Adipocyte (in vitro differentiated cells): ENCODE measurements around the gene EHMT2.
"Not testable (repeated sequence)": the region's sequence is repeated elsewhere in the genome, so short reads cannot be mapped to it uniquely, and the experiment has no call there.

ENCODE experiments used
- DNase-seq: peaks from one replicate; pipeline ENCODE4 v3.0.0-alpha.2; 2015; ENCODE audit warnings: low read depth
- H3K27me3 ChIP-seq: replicated peaks from 2 replicates; pipeline ENCODE4 v1.7.0; 2013; ENCODE audit warnings: mild to moderate bottlenecking, low read length, moderate library complexity; ENCODE audit not compliant: control insufficient read depth, insufficient read depth
- H3K36me3 ChIP-seq: 2 replicates; pipeline ENCODE4 v1.7.0; 2013; ENCODE audit warnings: low read length, mild to moderate bottlenecking, moderate library complexity; ENCODE audit not compliant: control insufficient read depth, insufficient read depth, severe bottlenecking
- H3K4me1 ChIP-seq: 2 replicates; pipeline ENCODE4 v1.7.0; 2013; ENCODE audit warnings: mild to moderate bottlenecking, low read length, moderate library complexity; ENCODE audit not compliant: control insufficient read depth, insufficient read depth
- H3K4me3 ChIP-seq: 2 replicates; pipeline ENCODE4 v1.7.0; 2013; ENCODE audit warnings: mild to moderate bottlenecking, low read length, moderate library complexity
- H3K9ac ChIP-seq: 2 replicates; pipeline ENCODE4 v1.7.0; 2013; ENCODE audit warnings: mild to moderate bottlenecking, low read length, moderate library complexity
- H3K9me3 ChIP-seq: 2 replicates; pipeline ENCODE4 v1.7.0; 2013; ENCODE audit warnings: mild to moderate bottlenecking, low read length, moderate library complexity; ENCODE audit not compliant: control insufficient read depth

Gene EHMT2

GRCh38 chr6:31911826-31912585 is 14.5 kb upstream of the EHMT2 start:
- H3K4me3 ChIP-seq: no peak overlapping the region
- no peaks in the 10 kb centered on the region for H3K9me3 ChIP-seq
- no peak for DNase-seq
- no peaks in the 10 kb centered on the region for H3K36me3 ChIP-seq
- H3K4me1 ChIP-seq: peaks cover 29% of the 10 kb centered on the region
- no peak overlapping the region for H3K9ac ChIP-seq
- no peaks in the 10 kb centered on the region for H3K27me3 ChIP-seq

- H3K9ac ChIP-seq, H3K9me3 ChIP-seq, H3K36me3 ChIP-seq, DNase-seq, H3K27me3 ChIP-seq, H3K4me3 ChIP-seq: not testable (repeated sequence)
- peaks cover 31% of the 10 kb centered on the region for H3K4me1 ChIP-seq
These were observed 11.8 kb upstream of the EHMT2 start for GRCh38 chr6:31909298-31909697.

GRCh38 chr6:31908791-31909190 is 11.3 kb upstream of the EHMT2 start:
- H3K9me3 ChIP-seq: no peaks in the 10 kb centered on the region
- H3K27me3 ChIP-seq: no peaks in the 10 kb centered on the region
- H3K9ac ChIP-seq: no peak overlapping the region
- H3K4me3 ChIP-seq: no peak overlapping the region
- peaks cover 34% of the 10 kb centered on the region for H3K4me1 ChIP-seq
- H3K36me3 ChIP-seq: no peaks in the 10 kb centered on the region
- DNase-seq: peak; percentile 41

- H3K36me3 ChIP-seq, DNase-seq, H3K4me3 ChIP-seq, H3K9ac ChIP-seq, H3K27me3 ChIP-seq, H3K9me3 ChIP-seq: not testable (repeated sequence)
- peaks cover 38% of the 10 kb centered on the region for H3K4me1 ChIP-seq
These were observed 10.8 kb upstream of the EHMT2 start for GRCh38 chr6:31908255-31908654.

GRCh38 chr6:31907158-31907813 is 9.8 kb upstream of the EHMT2 start:
- Histone ChIP-seq H3K36me3 (no peaks in the 10 kb centered on the region), H3K4me3 (no peak overlapping the region), H3K27me3 (no peaks in the 10 kb centered on the region), H3K9me3 (no peaks in the 10 kb centered on the region), H3K9ac (peak overlapping the region; percentile 67), H3K4me1 (peaks cover 47% of the 10 kb centered on the region)
- DNase-seq: peak; percentile 67

GRCh38 chr6:31906727-31907126 is 9.2 kb upstream of the EHMT2 start:
- H3K9me3 ChIP-seq, H3K4me3 ChIP-seq, H3K27me3 ChIP-seq, DNase-seq, H3K36me3 ChIP-seq, H3K9ac ChIP-seq: not testable (repeated sequence)
- peaks cover 43% of the 10 kb centered on the region for H3K4me1 ChIP-seq

- H3K9me3 ChIP-seq: no peaks in the 10 kb centered on the region
- no peak overlapping the region for H3K9ac ChIP-seq
- no peaks in the 10 kb centered on the region for H3K36me3 ChIP-seq
- DNase-seq: no peak
- H3K4me1 ChIP-seq: peaks cover 42% of the 10 kb centered on the region
- H3K4me3 ChIP-seq: no peak overlapping the region
- H3K27me3 ChIP-seq: no peaks in the 10 kb centered on the region
These were observed 8.6 kb upstream of the EHMT2 start for GRCh38 chr6:31906122-31906521.

- DNase-seq: no peak
- H3K27me3 ChIP-seq: no peaks in the 10 kb centered on the region
- no peaks in the 10 kb centered on the region for H3K36me3 ChIP-seq
- H3K4me3 ChIP-seq: no peak overlapping the region
- H3K9me3 ChIP-seq: no peaks in the 10 kb centered on the region
- H3K9ac ChIP-seq: no peak overlapping the region
- peaks cover 39% of the 10 kb centered on the region for H3K4me1 ChIP-seq
These were observed 7.5 kb upstream of the EHMT2 start for GRCh38 chr6:31905041-31905440.

GRCh38 chr6:31903957-31904356 is 6.5 kb upstream of the EHMT2 start:
- Histone ChIP-seq H3K9me3 (no peaks in the 10 kb centered on the region), H3K27me3 (no peaks in the 10 kb centered on the region), H3K36me3 (no peaks in the 10 kb centered on the region), H3K4me1 (peaks cover 38% of the 10 kb centered on the region), H3K4me3 (no peak overlapping the region), H3K9ac (peak overlapping the region; percentile 34)
- DNase-seq: no peak

- Histone ChIP-seq H3K4me3 (peak within 1 kb of the TSS; percentile 82), H3K9me3 (no peaks in the 10 kb centered on the region), H3K9ac (peak within 1 kb of the TSS; percentile 82), H3K36me3 (no peaks in the 10 kb centered on the region), H3K4me1 (peaks cover 31% of the 10 kb centered on the region), H3K27me3 (no peaks in the 10 kb centered on the region)
- peak; percentile 98 for DNase-seq
These were observed 4.6 kb upstream of the EHMT2 start, which contains the start of gene ZBTB12 for GRCh38 chr6:31901953-31902643. Gene ZBTB12 (minus strand): TSS chr6:31902086. CDS start chr6:31901305, 781 bp downstream.

GRCh38 chr6:31901415-31901952 is 4.0 kb upstream of the EHMT2 start:
- Histone ChIP-seq H3K4me3 (peak overlapping the region; percentile 82), H3K9me3 (no peaks in the 10 kb centered on the region), H3K4me1 (peaks cover 31% of the 10 kb centered on the region), H3K9ac (peak overlapping the region; percentile 82), H3K27me3 (no peaks in the 10 kb centered on the region), H3K36me3 (no peaks in the 10 kb centered on the region)
- peak; percentile 71 for DNase-seq
